Lower leg skin (tissue), 4 donors: ENCODE results near the gene CPT1A. TPM values are rescaled to one million over a fixed set of nuclear protein-coding genes. Genes with fewer than 3 reads are reported as not detected.

Experiments
- DNase-seq, 2 donors: peaks; one replicate each; pipeline ENCODE4 v3.0.0-alpha.2; 2019; ENCODE audit warnings: low spot score in 2 of 2
- H3K4me3 ChIP-seq: fragments of 200-600 bp; sonication (generic); 2 replicates; pipeline ENCODE4 v1.5.1; 2017; ENCODE audit warnings: mild to moderate bottlenecking, low read depth; ENCODE audit not compliant: poor library complexity, severe bottlenecking
- POLR2A ChIP-seq, 2 donors: fragments of 450-650 bp; IDR thresholded peaks; one replicate each; pipeline ENCODE4 v1.6.1; 2016 to 2017; ENCODE audit warnings: antibody characterized with exemption in 2 of 2, mild to moderate bottlenecking in 1 of 2, moderate library complexity in 1 of 2
- WGBS, 2 donors: methylation state at CpG; one replicate each; pipeline ENCODE4 v1.1.5; 2018; 5-methylcytosine and 5-hydroxymethylcytosine counted together
- intact Hi-C: fragments of 100-400 bp; cut with DNase I; formaldehyde crosslinking; loops from one replicate; pipeline ENCODE4 v1.15.0; 2023; ENCODE audit warnings: low total_unique reads
- total RNA-seq, 4 donors: library from RNA; depleted of rRNA; stranded (reverse); fragments of >200 nt; gene quantifications; one replicate each; pipeline ENCODE4 v1.1.0, GENCODE V29; 2016
- TF ChIP-seq, protein P1 (sequence below), 3 donors: fragments of 450-650 bp; IDR thresholded peaks; one replicate each; pipeline ENCODE4 v1.5.1; 2016; ENCODE audit warnings: antibody characterized with exemption in 3 of 3, mild to moderate bottlenecking in 3 of 3, moderate library complexity in 2 of 3

CPT1A gene
- total RNA-seq, 4 donors from 2014 or later = 23.4 to 95.8 (median 46.0) TPM

DNA sequence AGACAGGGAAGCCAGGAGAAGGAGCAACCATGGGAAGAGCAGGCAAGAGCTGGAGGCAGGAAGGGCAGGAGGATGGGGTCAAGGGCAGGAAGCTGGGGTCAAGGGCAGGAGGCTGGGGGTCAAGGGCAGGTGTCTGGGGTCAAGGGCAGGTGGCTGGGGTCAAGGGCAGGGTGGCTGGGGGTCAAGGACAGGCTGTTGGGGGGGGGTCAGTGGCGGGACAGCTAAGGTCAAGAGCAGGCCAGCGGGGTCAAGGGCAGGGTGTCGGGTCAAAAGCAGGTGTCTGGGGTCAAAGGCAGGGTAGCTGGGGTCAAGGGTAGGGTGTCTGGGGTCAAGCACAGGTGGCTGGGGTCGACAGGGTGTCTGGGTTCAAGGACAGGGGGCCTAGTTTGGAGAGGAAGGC, 24.2 kb downstream of the CPT1A start:
- no peak for DNase-seq
- no peak overlapping the region for H3K4me3 ChIP-seq
- TF ChIP-seq, protein P1, sequence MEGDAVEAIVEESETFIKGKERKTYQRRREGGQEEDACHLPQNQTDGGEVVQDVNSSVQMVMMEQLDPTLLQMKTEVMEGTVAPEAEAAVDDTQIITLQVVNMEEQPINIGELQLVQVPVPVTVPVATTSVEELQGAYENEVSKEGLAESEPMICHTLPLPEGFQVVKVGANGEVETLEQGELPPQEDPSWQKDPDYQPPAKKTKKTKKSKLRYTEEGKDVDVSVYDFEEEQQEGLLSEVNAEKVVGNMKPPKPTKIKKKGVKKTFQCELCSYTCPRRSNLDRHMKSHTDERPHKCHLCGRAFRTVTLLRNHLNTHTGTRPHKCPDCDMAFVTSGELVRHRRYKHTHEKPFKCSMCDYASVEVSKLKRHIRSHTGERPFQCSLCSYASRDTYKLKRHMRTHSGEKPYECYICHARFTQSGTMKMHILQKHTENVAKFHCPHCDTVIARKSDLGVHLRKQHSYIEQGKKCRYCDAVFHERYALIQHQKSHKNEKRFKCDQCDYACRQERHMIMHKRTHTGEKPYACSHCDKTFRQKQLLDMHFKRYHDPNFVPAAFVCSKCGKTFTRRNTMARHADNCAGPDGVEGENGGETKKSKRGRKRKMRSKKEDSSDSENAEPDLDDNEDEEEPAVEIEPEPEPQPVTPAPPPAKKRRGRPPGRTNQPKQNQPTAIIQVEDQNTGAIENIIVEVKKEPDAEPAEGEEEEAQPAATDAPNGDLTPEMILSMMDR (IDR thresholded peaks at IDR 0.05) = no peak
- no peak for TF ChIP-seq POLR2A (IDR thresholded peaks at IDR 0.05)
- 96 to 97% methylated on average over 4 of the region's 4 CpGs for WGBS, 2 donors
- intact Hi-C loops = no loop called here

DNA sequence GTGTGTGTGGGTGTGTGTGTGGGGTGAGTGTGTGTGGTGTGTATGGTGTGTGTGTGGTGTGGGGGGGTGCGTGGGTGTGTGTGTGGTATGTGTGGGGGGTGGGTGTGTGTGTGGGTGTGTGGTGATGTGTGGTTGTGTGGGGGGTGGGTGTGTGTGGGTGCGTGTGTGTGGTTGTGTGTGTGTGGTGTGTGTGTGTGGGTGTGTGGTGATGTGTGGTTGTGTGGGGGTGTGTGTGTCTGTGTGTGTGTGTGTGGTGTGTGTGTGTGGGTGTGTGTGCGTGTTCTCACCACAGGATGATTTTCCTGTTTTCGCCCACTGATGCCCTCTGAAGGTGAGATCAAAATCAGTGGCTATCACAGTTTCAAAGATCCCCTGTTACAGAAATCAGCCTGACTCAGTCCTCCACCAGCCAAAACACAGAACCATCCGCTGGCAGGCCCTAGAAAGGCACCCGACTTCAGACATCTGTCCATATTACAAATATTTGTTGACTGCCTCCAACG, 24.7 kb downstream of the CPT1A start:
- H3K4me3 ChIP-seq = no peak overlapping the region
- no peak for DNase-seq
- 58 to 61% methylated on average over 7 of the region's 7 CpGs for WGBS, 2 donors
- intact Hi-C loops = no loop called here
- no peak for TF ChIP-seq POLR2A (IDR thresholded peaks at IDR 0.05)
- TF ChIP-seq, protein P1 (IDR thresholded peaks at IDR 0.05) = no peak

DNA sequence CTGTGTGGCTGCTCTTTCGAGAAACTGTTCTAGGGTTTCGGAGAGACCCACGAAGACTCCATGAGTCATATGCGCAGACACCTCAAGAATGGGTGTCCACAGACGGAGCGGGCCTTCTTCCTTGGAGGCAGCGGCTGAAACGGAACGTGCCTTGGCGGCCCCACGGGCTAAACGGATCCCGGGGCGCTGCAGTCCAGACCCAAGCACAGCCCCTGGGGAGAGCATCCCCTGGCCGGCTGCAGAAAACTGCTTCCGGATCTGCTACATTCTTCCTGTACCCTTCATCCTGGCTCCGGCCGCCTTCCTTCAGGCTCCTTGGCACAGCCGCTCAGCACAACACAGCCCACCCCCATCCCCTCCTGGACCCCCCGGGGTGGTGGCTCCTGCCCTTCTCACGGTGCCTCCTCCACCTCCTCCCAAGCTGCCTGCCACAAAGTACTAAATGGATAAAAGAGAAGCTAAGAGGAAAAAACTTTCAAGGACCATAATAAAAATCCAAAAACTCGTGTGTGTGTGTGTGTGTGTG, 25.4 kb downstream of the CPT1A start:
- no peak for DNase-seq
- 82 to 85% methylated on average over 21 to 22 of the region's 22 CpGs for WGBS, 2 donors
- no peak overlapping the region for H3K4me3 ChIP-seq
- intact Hi-C loops = no loop called here
- TF ChIP-seq POLR2A (IDR thresholded peaks at IDR 0.05) = no peak
- TF ChIP-seq, protein P1 (IDR thresholded peaks at IDR 0.05) = no peak

DNA sequence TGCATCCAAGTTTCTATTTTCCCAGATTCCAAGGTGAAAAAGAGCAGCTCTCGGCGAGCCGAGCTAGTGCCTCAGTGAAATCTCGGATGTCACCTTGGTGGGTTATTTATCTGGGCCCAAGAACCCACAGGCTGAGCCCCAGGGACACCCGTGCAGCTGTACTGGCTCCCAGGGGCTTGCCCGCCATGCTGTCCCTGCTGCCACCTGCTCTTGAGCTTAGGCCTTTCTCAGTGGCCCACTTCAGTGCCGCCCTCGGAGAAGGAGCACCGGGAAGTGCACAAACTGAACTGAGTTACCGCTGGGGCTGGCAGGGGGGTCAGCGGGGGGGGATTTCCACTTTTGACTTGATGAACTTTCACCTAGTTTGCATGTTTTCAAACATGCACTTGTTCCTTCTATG, 27.9 kb downstream of the CPT1A start:
- intact Hi-C loops = no loop called here
- 94 to 97% methylated on average over 11 of the region's 11 CpGs for WGBS, 2 donors
- DNase-seq = no peak
- no peak for TF ChIP-seq POLR2A (IDR thresholded peaks at IDR 0.05)
- TF ChIP-seq, protein P1 (IDR thresholded peaks at IDR 0.05) = no peak
- no peak overlapping the region for H3K4me3 ChIP-seq

- no peak overlapping the region for H3K4me3 ChIP-seq
- TF ChIP-seq POLR2A (IDR thresholded peaks at IDR 0.05) = no peak
- TF ChIP-seq, protein P1 (IDR thresholded peaks at IDR 0.05) = no peak
- peak; percentile 39 to 89 for DNase-seq
- WGBS, 2 donors = 18 to 45% methylated on average over 12 to 15 of the region's 15 CpGs
- intact Hi-C loops = no loop called here
These were observed 29.2 kb downstream of the CPT1A start for GRCh38 chr11:68812526-68812925.

DNA sequence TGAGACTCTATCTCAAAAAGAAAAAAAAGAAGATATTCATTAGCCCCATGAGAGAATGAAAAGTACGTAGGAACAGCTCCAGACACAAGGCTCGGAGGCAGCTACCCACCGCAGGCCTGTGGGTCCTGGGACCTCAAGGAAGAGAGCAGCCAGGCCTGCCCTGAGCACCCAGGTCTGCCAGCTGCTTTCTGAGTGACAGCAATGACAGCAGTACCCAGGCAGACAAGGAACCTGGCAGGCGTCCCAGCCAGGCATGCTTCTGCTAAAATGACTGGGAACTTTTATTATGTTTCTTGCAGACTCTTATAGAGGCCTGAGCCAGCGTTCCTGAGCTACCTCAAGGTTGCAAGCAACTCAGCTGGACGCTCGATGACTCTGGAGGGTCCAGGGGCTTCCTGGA, 31.6 kb downstream of the CPT1A start:
- intact Hi-C loops = no loop called here
- H3K4me3 ChIP-seq = no peak overlapping the region
- 58 to 80% methylated on average over 7 of the region's 7 CpGs for WGBS, 2 donors
- no peak for DNase-seq
- no peak for TF ChIP-seq POLR2A (IDR thresholded peaks at IDR 0.05)
- TF ChIP-seq, protein P1 (IDR thresholded peaks at IDR 0.05) = no peak
